ENCODE data around the gene TMEM69.

DNA sequence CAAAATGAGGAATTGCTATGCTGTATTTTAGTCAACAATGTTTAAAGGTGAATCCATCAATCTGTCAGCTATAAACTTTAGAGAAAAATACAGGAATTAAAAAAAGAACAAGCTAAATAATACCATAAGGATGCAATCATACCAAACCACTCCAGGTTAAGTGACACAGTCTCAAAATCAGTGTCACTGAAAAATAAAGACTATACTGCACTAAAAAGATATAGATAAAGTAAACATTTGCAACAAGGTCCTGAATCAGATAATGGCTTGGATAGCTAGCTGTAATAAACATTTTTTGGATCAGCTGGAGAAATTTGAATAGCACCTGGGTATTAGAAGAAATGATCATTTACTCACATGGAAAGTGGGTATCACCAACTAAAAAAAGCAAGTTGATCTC lies 9.5 kb upstream of the TMEM69 start:
- TF ChIP-seq, protein P1, sequence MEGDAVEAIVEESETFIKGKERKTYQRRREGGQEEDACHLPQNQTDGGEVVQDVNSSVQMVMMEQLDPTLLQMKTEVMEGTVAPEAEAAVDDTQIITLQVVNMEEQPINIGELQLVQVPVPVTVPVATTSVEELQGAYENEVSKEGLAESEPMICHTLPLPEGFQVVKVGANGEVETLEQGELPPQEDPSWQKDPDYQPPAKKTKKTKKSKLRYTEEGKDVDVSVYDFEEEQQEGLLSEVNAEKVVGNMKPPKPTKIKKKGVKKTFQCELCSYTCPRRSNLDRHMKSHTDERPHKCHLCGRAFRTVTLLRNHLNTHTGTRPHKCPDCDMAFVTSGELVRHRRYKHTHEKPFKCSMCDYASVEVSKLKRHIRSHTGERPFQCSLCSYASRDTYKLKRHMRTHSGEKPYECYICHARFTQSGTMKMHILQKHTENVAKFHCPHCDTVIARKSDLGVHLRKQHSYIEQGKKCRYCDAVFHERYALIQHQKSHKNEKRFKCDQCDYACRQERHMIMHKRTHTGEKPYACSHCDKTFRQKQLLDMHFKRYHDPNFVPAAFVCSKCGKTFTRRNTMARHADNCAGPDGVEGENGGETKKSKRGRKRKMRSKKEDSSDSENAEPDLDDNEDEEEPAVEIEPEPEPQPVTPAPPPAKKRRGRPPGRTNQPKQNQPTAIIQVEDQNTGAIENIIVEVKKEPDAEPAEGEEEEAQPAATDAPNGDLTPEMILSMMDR (IDR thresholded peaks at IDR 0.05): no peak
- TF ChIP-seq POLR2AphosphoS5 (IDR thresholded peaks at IDR 0.05; ENCODE audit: low read depth, low read length): no peak
